GM13977 (cell line): ENCODE results near the gene CCNG2.

Experiments used
- DNase-seq: peaks from one replicate; pipeline ENCODE4 v3.0.0; 2012; ENCODE audit warnings: low spot score
- CTCF ChIP-seq: IDR thresholded peaks from 2 replicates; pipeline ENCODE4 v1.5.1; 2012; ENCODE audit warnings: mild to moderate bottlenecking, control low read depth; ENCODE audit not compliant: insufficient read depth; ENCODE audit errors: extremely low read depth, missing control alignments
- in situ Hi-C: fragments of 300-500 bp; cut with MboI; formaldehyde crosslinking; loops from one replicate; pipeline ENCODE4 v1.12.0; 2022; ENCODE audit warnings: low sequenced_read_pairs, low pct_unique_long_range_greater_than_20kb, mixed read lengths, inconsistent platforms; ENCODE audit not compliant: unreplicated experiment

The CCNG2 gene

GRCh38 chr4:77219266-77219665 lies 62.3 kb downstream of the CCNG2 start:
- in situ Hi-C loops, result loop anchor here (25.0 kb wide), 1 partner anchor 707 kb away; no protein-coding TSS in a partner anchor
- TF ChIP-seq CTCF, result no peak
- DNase-seq, result no peak
